ENCODE data around the gene HSPA5.

DNA sequence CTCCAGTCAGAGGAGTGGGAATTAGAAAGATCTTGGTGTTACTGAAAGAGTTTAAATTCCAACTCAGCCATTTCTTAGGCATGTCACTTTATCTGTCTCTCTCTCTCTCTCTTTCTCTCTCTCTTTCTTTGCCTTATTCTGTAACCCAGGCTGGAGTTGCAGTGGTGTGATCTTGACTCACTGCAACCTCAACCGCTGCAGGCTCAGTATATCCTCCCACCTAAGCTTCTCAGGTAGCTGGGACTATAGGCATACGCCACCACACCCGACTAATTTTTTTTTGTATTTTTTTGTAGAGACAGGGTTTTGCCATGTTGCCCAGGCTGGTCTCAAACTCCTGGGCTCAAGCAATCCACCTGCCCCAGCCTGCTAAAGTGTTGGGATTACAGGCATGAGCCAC is 22.5 kb downstream of the HSPA5 start:
- TF ChIP-seq, protein P1, sequence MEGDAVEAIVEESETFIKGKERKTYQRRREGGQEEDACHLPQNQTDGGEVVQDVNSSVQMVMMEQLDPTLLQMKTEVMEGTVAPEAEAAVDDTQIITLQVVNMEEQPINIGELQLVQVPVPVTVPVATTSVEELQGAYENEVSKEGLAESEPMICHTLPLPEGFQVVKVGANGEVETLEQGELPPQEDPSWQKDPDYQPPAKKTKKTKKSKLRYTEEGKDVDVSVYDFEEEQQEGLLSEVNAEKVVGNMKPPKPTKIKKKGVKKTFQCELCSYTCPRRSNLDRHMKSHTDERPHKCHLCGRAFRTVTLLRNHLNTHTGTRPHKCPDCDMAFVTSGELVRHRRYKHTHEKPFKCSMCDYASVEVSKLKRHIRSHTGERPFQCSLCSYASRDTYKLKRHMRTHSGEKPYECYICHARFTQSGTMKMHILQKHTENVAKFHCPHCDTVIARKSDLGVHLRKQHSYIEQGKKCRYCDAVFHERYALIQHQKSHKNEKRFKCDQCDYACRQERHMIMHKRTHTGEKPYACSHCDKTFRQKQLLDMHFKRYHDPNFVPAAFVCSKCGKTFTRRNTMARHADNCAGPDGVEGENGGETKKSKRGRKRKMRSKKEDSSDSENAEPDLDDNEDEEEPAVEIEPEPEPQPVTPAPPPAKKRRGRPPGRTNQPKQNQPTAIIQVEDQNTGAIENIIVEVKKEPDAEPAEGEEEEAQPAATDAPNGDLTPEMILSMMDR (conservative IDR thresholded peaks at IDR 0.05; ENCODE audit: low read length): no peak
- TF ChIP-seq EZH2phosphoT487 (IDR thresholded peaks at IDR 0.05; ENCODE audit: borderline replicate concordance): no peak
